MM.1S (cell line): ENCODE data around the gene TSPAN9.

Source experiments
- DNase-seq: peaks from one replicate; pipeline ENCODE4 v3.0.0-alpha.2; 2015
- H2AFZ ChIP-seq: fragments of 300-600 bp; sonication (generic); 2 replicates; pipeline ENCODE4 v1.6.0; 2016; ENCODE audit warnings: antibody characterized with exemption, low read length
- H3F3A ChIP-seq: fragments of 300-600 bp; sonication (generic); 2 replicates; pipeline ENCODE4 v1.6.1; 2016; ENCODE audit warnings: mild to moderate bottlenecking, antibody characterized with exemption, low read length, moderate library complexity, mixed read lengths; ENCODE audit not compliant: insufficient read depth
- H3K27ac ChIP-seq: fragments of 300-600 bp; sonication (generic); 2 replicates; pipeline ENCODE4 v1.5.1; 2016; ENCODE audit warnings: mild to moderate bottlenecking, low read length
- H3K27me3 ChIP-seq: fragments of 300-600 bp; sonication (generic); replicated peaks from 2 replicates; pipeline ENCODE4 v1.6.0; 2016; ENCODE audit warnings: low read length; ENCODE audit not compliant: insufficient read depth
- H3K36me3 ChIP-seq: fragments of 300-600 bp; sonication (generic); replicated peaks from 2 replicates; pipeline ENCODE4 v1.6.1; 2016; ENCODE audit warnings: mild to moderate bottlenecking, low read length, mixed read lengths; ENCODE audit not compliant: insufficient read depth
- H3K4me1 ChIP-seq: fragments of 300-600 bp; sonication (generic); 2 replicates; pipeline ENCODE4 v1.6.1; 2016; ENCODE audit warnings: low read length, mixed read lengths
- H3K4me2 ChIP-seq: fragments of 300-600 bp; sonication (generic); 2 replicates; pipeline ENCODE4 v1.6.0; 2016; ENCODE audit warnings: low read depth, low read length
- H3K4me3 ChIP-seq: fragments of 300-600 bp; sonication (generic); 2 replicates; pipeline ENCODE4 v1.5.1; 2016; ENCODE audit warnings: low read length, mixed read lengths
- H3K79me2 ChIP-seq: fragments of 300-600 bp; sonication (generic); 2 replicates; pipeline ENCODE4 v1.6.1; 2016; ENCODE audit warnings: mixed run types, low read length, mixed read lengths
- H3K9ac ChIP-seq: fragments of 300-600 bp; sonication (generic); 2 replicates; pipeline ENCODE4 v1.6.1; 2016; ENCODE audit warnings: low read length, mixed read lengths
- H3K9me2 ChIP-seq: fragments of 300-600 bp; sonication (generic); replicated peaks from 2 replicates; pipeline ENCODE4 v1.6.1; 2016; ENCODE audit warnings: mild to moderate bottlenecking, low read length, mixed read lengths; ENCODE audit not compliant: insufficient read depth
- H3K9me3 ChIP-seq: fragments of 300-600 bp; sonication (generic); replicated peaks from 2 replicates; pipeline ENCODE4 v1.6.1; 2016; ENCODE audit warnings: mild to moderate bottlenecking, low read length, mixed read lengths; ENCODE audit not compliant: insufficient read depth
- H4K20me1 ChIP-seq: fragments of 300-600 bp; sonication (generic); 2 replicates; pipeline ENCODE4 v1.6.1; 2016; ENCODE audit warnings: mild to moderate bottlenecking, low read length, moderate library complexity, mixed read lengths; ENCODE audit not compliant: insufficient read depth
- CTCF ChIP-seq: fragments of 300-600 bp; sonication (generic); IDR thresholded peaks from 2 replicates; pipeline ENCODE4 v1.5.1; 2016; ENCODE audit warnings: antibody characterized with exemption, low read length, mixed read lengths
- EZH2 ChIP-seq: fragments of 300-600 bp; sonication (generic); optimal IDR thresholded peaks from 2 replicates; pipeline ENCODE3; 2017; ENCODE audit warnings: low read depth, mild to moderate bottlenecking, antibody characterized with exemption, low read length, mixed read lengths
- EZH2phosphoT487 ChIP-seq: fragments of 300-600 bp; sonication (generic); IDR thresholded peaks from 2 replicates; pipeline ENCODE4 v1.6.1; 2018; ENCODE audit warnings: antibody characterized with exemption, low read length

The TSPAN9 gene

GRCh38 chr12:3189282-3189681, 112.1 kb downstream of the TSPAN9 start:
- H3K9me3 ChIP-seq: no peaks in the 10 kb centered on the region
- no peaks in the 10 kb centered on the region for H3F3A ChIP-seq
- no peaks in the 10 kb centered on the region for H3K79me2 ChIP-seq
- no peaks in the 10 kb centered on the region for H3K9me2 ChIP-seq
- H4K20me1 ChIP-seq: no peaks in the 10 kb centered on the region
- no peak overlapping the region for H3K27ac ChIP-seq
- no peak overlapping the region for H3K4me3 ChIP-seq
- no peak for TF ChIP-seq CTCF
- no peak for TF ChIP-seq EZH2
- TF ChIP-seq EZH2phosphoT487: no peak
- H3K4me2 ChIP-seq: no peak overlapping the region
- no peak for DNase-seq
- no peak overlapping the region for H3K9ac ChIP-seq
- H3K4me1 ChIP-seq: no peaks in the 10 kb centered on the region
- no peak overlapping the region for H2AFZ ChIP-seq
- H3K36me3 ChIP-seq: no peaks in the 10 kb centered on the region
- peaks cover 96% of the 10 kb centered on the region for H3K27me3 ChIP-seq

- Histone ChIP-seq H3K79me2 (no peaks in the 10 kb centered on the region), H3K27me3 (peaks cover 96% of the 10 kb centered on the region), H3K27ac (no peak overlapping the region), H4K20me1 (no peaks in the 10 kb centered on the region), H2AFZ (no peak overlapping the region), H3K9ac (no peak overlapping the region), H3K4me2 (no peak overlapping the region), H3K9me2 (no peaks in the 10 kb centered on the region), H3K4me1 (no peaks in the 10 kb centered on the region), H3F3A (no peaks in the 10 kb centered on the region), H3K36me3 (no peaks in the 10 kb centered on the region), H3K9me3 (no peaks in the 10 kb centered on the region), H3K4me3 (no peak overlapping the region)
- no peak for TF ChIP-seq CTCF
- no peak for TF ChIP-seq EZH2phosphoT487
- TF ChIP-seq EZH2: no peak
- no peak for DNase-seq
These were observed 112.9 kb downstream of the TSPAN9 start for GRCh38 chr12:3190101-3190500.

- no peaks in the 10 kb centered on the region for H3K9me2 ChIP-seq
- H3K27me3 ChIP-seq: peaks cover 96% of the 10 kb centered on the region
- H2AFZ ChIP-seq: no peak overlapping the region
- no peak overlapping the region for H3K4me2 ChIP-seq
- H3K4me1 ChIP-seq: no peaks in the 10 kb centered on the region
- H3K27ac ChIP-seq: no peak overlapping the region
- no peaks in the 10 kb centered on the region for H3K36me3 ChIP-seq
- H3F3A ChIP-seq: no peaks in the 10 kb centered on the region
- H3K9me3 ChIP-seq: no peaks in the 10 kb centered on the region
- no peaks in the 10 kb centered on the region for H3K79me2 ChIP-seq
- no peak for DNase-seq
- no peak overlapping the region for H3K9ac ChIP-seq
- no peak overlapping the region for H3K4me3 ChIP-seq
- TF ChIP-seq EZH2: no peak
- TF ChIP-seq CTCF: no peak
- TF ChIP-seq EZH2phosphoT487: no peak
- no peaks in the 10 kb centered on the region for H4K20me1 ChIP-seq
These were observed 114.3 kb downstream of the TSPAN9 start for GRCh38 chr12:3191450-3191849.
